Muscle layer of duodenum (tissue), 2 donors: ENCODE measurements around the gene DDAH1.

ENCODE experiments used
- H3K27ac ChIP-seq: one replicate; pipeline ENCODE4 v1.7.0; 2013; ENCODE audit warnings: mild to moderate bottlenecking, low read length
- H3K27me3 ChIP-seq: one replicate; pipeline ENCODE4 v1.7.0; 2013; ENCODE audit warnings: low read depth, mild to moderate bottlenecking, control low read depth, low read length
- H3K36me3 ChIP-seq, 2 donors: one replicate each; pipeline ENCODE4 v1.7.0; 2013; ENCODE audit warnings: low read length in 2 of 2, control low read depth in 1 of 2, mild to moderate bottlenecking in 1 of 2; ENCODE audit not compliant: insufficient read depth in 2 of 2, control insufficient read depth in 1 of 2
- H3K4me1 ChIP-seq, 2 donors: one replicate each; pipeline ENCODE4 v1.7.0; 2013; ENCODE audit warnings: low read length in 2 of 2, mild to moderate bottlenecking in 2 of 2, control low read depth in 1 of 2, moderate library complexity in 1 of 2; ENCODE audit not compliant: insufficient read depth in 2 of 2, control insufficient read depth in 1 of 2
- H3K4me3 ChIP-seq, 2 donors: one replicate each; pipeline ENCODE4 v1.7.0; 2013; ENCODE audit warnings: low read length in 2 of 2, low read depth in 1 of 2, mild to moderate bottlenecking in 1 of 2
- H3K9me3 ChIP-seq, 2 donors: one replicate each; pipeline ENCODE4 v1.7.0; 2013; ENCODE audit warnings: low read length in 2 of 2, control low read depth in 1 of 2, mild to moderate bottlenecking in 1 of 2; ENCODE audit not compliant: control insufficient read depth in 1 of 2
- donor health status: healthy.

Gene DDAH1

GRCh38 chr1:85411567-85412305, 53.2 kb downstream of the DDAH1 start:
- no peak overlapping the region for H3K27ac ChIP-seq
- no peaks in the 10 kb centered on the region for H3K9me3 ChIP-seq
- H3K27me3 ChIP-seq = no peaks in the 10 kb centered on the region
- no peak overlapping the region for H3K4me3 ChIP-seq
- H3K36me3 ChIP-seq = no peaks in the 10 kb centered on the region
- peaks cover 0 to 12% of the 10 kb centered on the region in 2 donors for H3K4me1 ChIP-seq

- Histone ChIP-seq H3K4me3 (no peak overlapping the region), H3K27ac (no peak overlapping the region), H3K36me3 (no peaks in the 10 kb centered on the region), H3K9me3 (no peaks in the 10 kb centered on the region), H3K27me3 (no peaks in the 10 kb centered on the region), H3K4me1 (peaks cover 0 to 12% of the 10 kb centered on the region in 2 donors)
These were observed 55.4 kb downstream of the DDAH1 start for GRCh38 chr1:85409516-85409915.

- no peaks in the 10 kb centered on the region for H3K36me3 ChIP-seq
- peak overlapping the region; percentile 82 for H3K27ac ChIP-seq
- no peaks in the 10 kb centered on the region for H3K9me3 ChIP-seq
- H3K4me3 ChIP-seq = no peak overlapping the region
- no peaks in the 10 kb centered on the region for H3K27me3 ChIP-seq
- peaks cover 0 to 15% of the 10 kb centered on the region in 2 donors for H3K4me1 ChIP-seq
These were observed 57.1 kb downstream of the DDAH1 start for GRCh38 chr1:85407746-85408377.

GRCh38 chr1:85406887-85407533, 57.9 kb downstream of the DDAH1 start:
- Histone ChIP-seq H3K36me3 (no peaks in the 10 kb centered on the region), H3K27ac (peak overlapping the region; percentile 82), H3K9me3 (no peaks in the 10 kb centered on the region), H3K4me3 (no peak overlapping the region), H3K4me1 (peaks cover 0 to 15% of the 10 kb centered on the region in 2 donors), H3K27me3 (no peaks in the 10 kb centered on the region)

- H3K9me3 ChIP-seq = no peaks in the 10 kb centered on the region
- H3K4me1 ChIP-seq = peaks cover 0 to 12% of the 10 kb centered on the region in 2 donors
- H3K36me3 ChIP-seq = no peaks in the 10 kb centered on the region
- peak overlapping the region; percentile 20 for H3K27ac ChIP-seq
- H3K27me3 ChIP-seq = no peaks in the 10 kb centered on the region
- H3K4me3 ChIP-seq = no peak overlapping the region
These were observed 58.9 kb downstream of the DDAH1 start for GRCh38 chr1:85406081-85406480.

GRCh38 chr1:85404408-85404807, 60.6 kb downstream of the DDAH1 start:
- H3K36me3 ChIP-seq = no peaks in the 10 kb centered on the region
- H3K9me3 ChIP-seq = no peaks in the 10 kb centered on the region
- H3K27me3 ChIP-seq = no peaks in the 10 kb centered on the region
- H3K27ac ChIP-seq = no peak overlapping the region
- H3K4me1 ChIP-seq = peaks cover 0 to 12% of the 10 kb centered on the region in 2 donors
- H3K4me3 ChIP-seq = no peak overlapping the region

GRCh38 chr1:85398391-85399064, 66.4 kb downstream of the DDAH1 start:
- no peaks in the 10 kb centered on the region for H3K9me3 ChIP-seq
- no peaks in the 10 kb centered on the region for H3K27me3 ChIP-seq
- no peak overlapping the region for H3K27ac ChIP-seq
- H3K4me1 ChIP-seq = peaks cover 0 to 3% of the 10 kb centered on the region in 2 donors
- no peak overlapping the region for H3K4me3 ChIP-seq
- no peaks in the 10 kb centered on the region for H3K36me3 ChIP-seq

GRCh38 chr1:85397490-85398032, 67.4 kb downstream of the DDAH1 start:
- H3K4me3 ChIP-seq = no peak overlapping the region
- H3K27me3 ChIP-seq = no peaks in the 10 kb centered on the region
- H3K4me1 ChIP-seq = no peaks in the 10 kb centered on the region
- H3K9me3 ChIP-seq = no peaks in the 10 kb centered on the region
- H3K36me3 ChIP-seq = no peaks in the 10 kb centered on the region
- H3K27ac ChIP-seq = no peak overlapping the region

GRCh38 chr1:85396194-85396593, 68.8 kb downstream of the DDAH1 start:
- Histone ChIP-seq H3K27me3 (no peaks in the 10 kb centered on the region), H3K36me3 (no peaks in the 10 kb centered on the region), H3K4me1 (no peaks in the 10 kb centered on the region), H3K27ac (no peak overlapping the region), H3K9me3 (no peaks in the 10 kb centered on the region), H3K4me3 (no peak overlapping the region)

- Histone ChIP-seq H3K27ac (no peak overlapping the region), H3K9me3 (no peaks in the 10 kb centered on the region), H3K36me3 (no peaks in the 10 kb centered on the region), H3K4me3 (no peak overlapping the region), H3K27me3 (no peaks in the 10 kb centered on the region), H3K4me1 (no peaks in the 10 kb centered on the region)
These were observed 70.8 kb downstream of the DDAH1 start for GRCh38 chr1:85394130-85394529.

- Histone ChIP-seq H3K27ac (no peak overlapping the region), H3K9me3 (no peaks in the 10 kb centered on the region), H3K4me3 (no peak overlapping the region), H3K4me1 (no peaks in the 10 kb centered on the region), H3K36me3 (no peaks in the 10 kb centered on the region), H3K27me3 (no peaks in the 10 kb centered on the region)
These were observed 71.5 kb downstream of the DDAH1 start for GRCh38 chr1:85393490-85393889.
